Lower leg skin (tissue), 3 donors: ENCODE measurements around the gene PAK5.

ENCODE experiments used
- POLR2A ChIP-seq, 2 donors: fragments of 450-650 bp; IDR thresholded peaks; one replicate each; pipeline ENCODE4 v1.6.1; 2016 to 2017; ENCODE audit warnings: antibody characterized with exemption in 2 of 2, mild to moderate bottlenecking in 1 of 2, moderate library complexity in 1 of 2
- TF ChIP-seq, protein P1 (sequence below), 3 donors: fragments of 450-650 bp; IDR thresholded peaks; one replicate each; pipeline ENCODE4 v1.5.1; 2016; ENCODE audit warnings: antibody characterized with exemption in 3 of 3, mild to moderate bottlenecking in 3 of 3, moderate library complexity in 2 of 3

DNA sequence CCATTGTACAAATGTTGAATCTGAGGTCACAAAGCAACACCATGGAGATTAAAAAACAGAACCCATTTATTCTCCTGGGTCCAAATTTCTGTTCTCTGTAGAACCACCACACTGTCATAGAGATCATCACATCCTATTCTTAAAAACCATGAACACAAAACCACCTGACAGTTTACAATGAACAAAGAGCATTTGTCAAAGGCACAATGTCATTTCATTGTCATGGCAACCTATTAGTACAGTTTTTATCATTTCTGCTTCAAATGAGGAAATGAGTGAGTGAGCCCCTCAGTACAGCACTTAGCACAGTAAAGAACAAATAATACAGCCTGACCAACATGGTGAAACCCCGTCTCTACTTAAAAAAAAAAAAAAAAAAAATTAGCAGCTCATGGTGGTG, 347.6 kb downstream of the PAK5 start:
- TF ChIP-seq, protein P1, sequence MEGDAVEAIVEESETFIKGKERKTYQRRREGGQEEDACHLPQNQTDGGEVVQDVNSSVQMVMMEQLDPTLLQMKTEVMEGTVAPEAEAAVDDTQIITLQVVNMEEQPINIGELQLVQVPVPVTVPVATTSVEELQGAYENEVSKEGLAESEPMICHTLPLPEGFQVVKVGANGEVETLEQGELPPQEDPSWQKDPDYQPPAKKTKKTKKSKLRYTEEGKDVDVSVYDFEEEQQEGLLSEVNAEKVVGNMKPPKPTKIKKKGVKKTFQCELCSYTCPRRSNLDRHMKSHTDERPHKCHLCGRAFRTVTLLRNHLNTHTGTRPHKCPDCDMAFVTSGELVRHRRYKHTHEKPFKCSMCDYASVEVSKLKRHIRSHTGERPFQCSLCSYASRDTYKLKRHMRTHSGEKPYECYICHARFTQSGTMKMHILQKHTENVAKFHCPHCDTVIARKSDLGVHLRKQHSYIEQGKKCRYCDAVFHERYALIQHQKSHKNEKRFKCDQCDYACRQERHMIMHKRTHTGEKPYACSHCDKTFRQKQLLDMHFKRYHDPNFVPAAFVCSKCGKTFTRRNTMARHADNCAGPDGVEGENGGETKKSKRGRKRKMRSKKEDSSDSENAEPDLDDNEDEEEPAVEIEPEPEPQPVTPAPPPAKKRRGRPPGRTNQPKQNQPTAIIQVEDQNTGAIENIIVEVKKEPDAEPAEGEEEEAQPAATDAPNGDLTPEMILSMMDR (IDR thresholded peaks at IDR 0.05): no peak
- no peak for TF ChIP-seq POLR2A (IDR thresholded peaks at IDR 0.05)
